K562 (cell line): ENCODE results near the gene PNPLA7. TPM values are rescaled to one million over a fixed set of nuclear protein-coding genes. Genes with fewer than 3 reads are reported as not detected.
A peak's percentile ranks its signal among the peaks of the same experiment; 100 is the strongest.

Experiments used
- CREB3L1 ChIP-seq: fragments of 450-650 bp; IDR thresholded peaks from 2 replicates; pipeline ENCODE4 v1.6.1; 2014; ENCODE audit warnings: low read depth, mild to moderate bottlenecking, moderate library complexity, borderline replicate concordance
- DNMT1 ChIP-seq: fragments of 450-650 bp; IDR thresholded peaks from 2 replicates; pipeline ENCODE4 v1.6.1; 2016; ENCODE audit warnings: antibody characterized with exemption, mild to moderate bottlenecking
- EP300 ChIP-seq: IDR thresholded peaks from 2 replicates; pipeline ENCODE4 v1.6.1; 2012; ENCODE audit warnings: low read length, improper control_type of control experiment
- IRF2 ChIP-seq: sonication (generic); formaldehyde crosslinking; IDR thresholded peaks from 2 replicates; pipeline ENCODE4 v1.8.1; 2022; ENCODE audit warnings: mild to moderate bottlenecking, missing genetic modification reagents
- MEF2A ChIP-seq: IDR thresholded peaks from 2 replicates; pipeline ENCODE4 v1.6.1; 2011; ENCODE audit warnings: low read depth, mild to moderate bottlenecking, low read length, moderate library complexity; ENCODE audit not compliant: control insufficient read depth
- NR2F6 ChIP-seq: fragments of 450-650 bp; formaldehyde crosslinking; IDR thresholded peaks from 2 replicates; pipeline ENCODE4 v1.4.0; 2020; ENCODE audit warnings: mild to moderate bottlenecking
- REST ChIP-seq, 2 experiments: fragments of 450-650 bp; formaldehyde crosslinking in 1 of 2; IDR thresholded peaks; 2 replicates each; pipeline versions ENCODE4 v1.4.0 to v1.6.1; 2014 to 2020; ENCODE audit warnings: mild to moderate bottlenecking in 2 of 2, borderline replicate concordance in 1 of 2, low read depth in 1 of 2
- ZBTB49 ChIP-seq: sonication (generic); formaldehyde crosslinking; IDR thresholded peaks from 2 replicates; pipeline ENCODE4 v1.8.0; 2022; ENCODE audit warnings: missing genetic modification reagents, mild to moderate bottlenecking, borderline replicate concordance
- ZNF395 ChIP-seq: fragments of 200-800 bp; sonication (Bioruptor generic); IDR thresholded peaks from 2 replicates; pipeline ENCODE4 v1.6.1; 2017; ENCODE audit warnings: missing genetic modification characterization, missing compliant biosample characterization
- ZNF583 ChIP-seq: fragments of 250-450 bp; sonication (Bioruptor Pico); IDR thresholded peaks from 2 replicates; pipeline ENCODE4 v1.4.0; 2020
- ZNF76 ChIP-seq: fragments of 250-450 bp; sonication (Bioruptor Pico); IDR thresholded peaks from 2 replicates; pipeline ENCODE4 v1.4.0; 2020; ENCODE audit warnings: mild to moderate bottlenecking, moderate library complexity, borderline replicate concordance
- polyA plus RNA-seq, 8 experiments: library from polyadenylated mRNA; depleted of rRNA in 4 of 8; stranded (reverse) in 5 of 8; unstranded in 3 of 8; fragments of >200 nt; fragmentation: Nextera tagmentation in 2 of 8; fragmentation: Illumina TruSeq in 1 of 8; extraction: Ambion mirVana in 2 of 8; extraction: Trizol in 1 of 8; gene quantifications; 2 replicates each; pipeline versions ENCODE4 v1.2.1 to v1.2.3, GENCODE V29; 2011 to 2014; ENCODE audit warnings: inconsistent platforms in 1 of 8, missing spikeins in 1 of 8
- total RNA-seq, 7 experiments: library from RNA; depleted of rRNA in 6 of 7; stranded (reverse); fragments of >200 nt in 6 of 7; fragmentation: Illumina TruSeq in 2 of 7; extraction: Trizol in 2 of 7; gene quantifications; 2 replicates each; pipeline versions ENCODE4 v1.2.1 to v1.2.3, GENCODE V29; 2011 to 2021; ENCODE audit warnings: low replicate concordance in 1 of 7

PNPLA7 gene
- total and polyA plus RNA-seq, 9 of the 15 experiments (the other 6 are each of a cell fraction or from before 2014, with no cell fraction given), result 0.01 to 0.85 (median 0.19) TPM; not detected in 1

- peak; percentile 86 for TF ChIP-seq CREB3L1
- TF ChIP-seq DNMT1, result no peak
- no peak for TF ChIP-seq NR2F6 (CRISPR knock-in tag)
- TF ChIP-seq MEF2A, result 0 out of 2 replicates have a peak, but pooled peaks have one; percentile 11
- TF ChIP-seq ZBTB49, result no peak
- TF ChIP-seq REST (IDR thresholded peaks at IDR 0.05; ENCODE audit: borderline replicate concordance), result peak; percentile 38; the same call in 1 of the 2 replicates
- TF ChIP-seq REST (CRISPR knock-in tag; IDR thresholded peaks at IDR 0.05; ENCODE audit: low read depth), result peak; percentile 67; the same call in 1 of the 2 replicates
- no peak for TF ChIP-seq IRF2 (CRISPR knock-in tag)
- TF ChIP-seq EP300, result 0 out of 2 replicates have a peak, but pooled peaks have one; percentile 3
- 0 out of 2 replicates have a peak, but pooled peaks have one; percentile 26 for TF ChIP-seq ZNF76
- TF ChIP-seq ZNF583 (CRISPR knock-in tag), result 0 out of 2 replicates have a peak, but pooled peaks have one; percentile 45
- TF ChIP-seq ZNF395 (CRISPR knock-in tag), result 0 out of 2 replicates have a peak, but pooled peaks have one; percentile 29
These were observed 127.3 kb downstream of the PNPLA7 start, which contains the start of the genes EXD3 and NOXA1 (continued) for GRCh38 chr9:137422604-137423513.
